Peyer's patch (tissue), 4 donors: ENCODE data around the gene SEC11A. TPM values are rescaled to one million over a fixed set of nuclear protein-coding genes. Genes with fewer than 3 reads are reported as not detected.
"Not testable (repeated sequence)": the region's sequence is repeated elsewhere in the genome, so short reads cannot be mapped to it uniquely, and the experiment has no call there.

ENCODE experiments used
- DNase-seq, 3 donors: peaks; one replicate each; pipeline ENCODE4 v3.0.0-alpha.2; 2017 to 2019
- H3K27ac ChIP-seq, 4 donors: fragments of 200-600 bp; sonication (generic); one replicate each; pipeline ENCODE4 v1.5.1; 2016 to 2019
- H3K27me3 ChIP-seq, 2 donors: fragments of 200-600 bp; sonication (generic); one replicate each; pipeline ENCODE4 v1.5.1; 2019
- H3K36me3 ChIP-seq, 3 donors: fragments of 200-600 bp; sonication (generic); one replicate each; pipeline ENCODE4 v1.5.1; 2016 to 2019
- H3K4me1 ChIP-seq, 4 donors: fragments of 200-600 bp; sonication (generic); one replicate each; pipeline ENCODE4 v1.5.1; 2016 to 2019
- H3K4me3 ChIP-seq, 4 donors: fragments of 200-600 bp; sonication (generic); 1 replicate in 3 of 4; 2 replicates in 1 of 4; pipeline ENCODE4 v1.5.1; 2016 to 2019; ENCODE audit warnings: mild to moderate bottlenecking in 1 of 4
- H3K9me3 ChIP-seq, 4 donors: fragments of 200-600 bp; sonication (generic); one replicate each; pipeline ENCODE4 v1.5.1; 2016 to 2019; ENCODE audit warnings: mild to moderate bottlenecking in 1 of 4
- POLR2A ChIP-seq, 2 donors: fragments of 450-650 bp; IDR thresholded peaks; one replicate each; pipeline ENCODE4 v1.5.1; 2017; ENCODE audit warnings: antibody characterized with exemption in 2 of 2, mild to moderate bottlenecking in 2 of 2, moderate library complexity in 2 of 2
- total RNA-seq, 4 donors: library from RNA; depleted of rRNA; stranded (reverse); fragments of >200 nt; gene quantifications; one replicate each; pipeline ENCODE4 v1.1.0, GENCODE V29; 2016
- TF ChIP-seq, protein P1 (sequence below), 6 experiments: fragments of 450-650 bp in 4 of 6; fragments of 200-600 bp in 2 of 6; sonication (generic) in 1 of 6; IDR thresholded peaks; one replicate each; pipeline ENCODE4 v1.5.1; 2017 to 2019; ENCODE audit warnings: antibody characterized with exemption in 6 of 6, mild to moderate bottlenecking in 3 of 6, moderate library complexity in 1 of 6

SEC11A gene
- total RNA-seq, 4 donors from 2014 or later = 35.9 to 75.1 (median 61.7) TPM

DNA sequence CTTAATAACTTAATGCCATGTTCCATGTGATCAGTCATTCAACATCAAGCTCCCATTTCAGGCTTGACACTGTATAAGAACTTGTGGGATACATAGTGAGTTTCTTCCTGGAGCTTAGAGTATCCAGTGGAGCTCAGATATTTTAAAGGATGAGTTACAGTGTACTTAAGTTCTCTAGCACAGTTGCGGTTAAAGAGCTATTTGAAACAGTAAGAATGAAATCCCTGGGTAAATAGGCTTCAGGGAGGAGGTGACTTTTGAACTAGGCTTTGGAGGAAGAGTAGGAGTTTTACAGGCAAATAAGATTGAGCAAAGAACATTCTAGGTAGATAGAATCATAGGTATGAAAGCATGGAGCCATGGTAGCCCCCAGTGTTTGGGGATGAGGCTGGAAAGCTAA is 36.3 kb upstream of the SEC11A start:
- no peak for DNase-seq
- H3K4me1 ChIP-seq = peaks cover 0 to 58% (median 18%) of the 10 kb centered on the region in 4 donors
- no peaks in the 10 kb centered on the region for H3K36me3 ChIP-seq
- H3K27ac ChIP-seq = no peak overlapping the region
- no peaks in the 10 kb centered on the region for H3K9me3 ChIP-seq
- no peaks in the 10 kb centered on the region for H3K27me3 ChIP-seq
- no peak for TF ChIP-seq POLR2A (IDR thresholded peaks at IDR 0.05)
- TF ChIP-seq, protein P1, sequence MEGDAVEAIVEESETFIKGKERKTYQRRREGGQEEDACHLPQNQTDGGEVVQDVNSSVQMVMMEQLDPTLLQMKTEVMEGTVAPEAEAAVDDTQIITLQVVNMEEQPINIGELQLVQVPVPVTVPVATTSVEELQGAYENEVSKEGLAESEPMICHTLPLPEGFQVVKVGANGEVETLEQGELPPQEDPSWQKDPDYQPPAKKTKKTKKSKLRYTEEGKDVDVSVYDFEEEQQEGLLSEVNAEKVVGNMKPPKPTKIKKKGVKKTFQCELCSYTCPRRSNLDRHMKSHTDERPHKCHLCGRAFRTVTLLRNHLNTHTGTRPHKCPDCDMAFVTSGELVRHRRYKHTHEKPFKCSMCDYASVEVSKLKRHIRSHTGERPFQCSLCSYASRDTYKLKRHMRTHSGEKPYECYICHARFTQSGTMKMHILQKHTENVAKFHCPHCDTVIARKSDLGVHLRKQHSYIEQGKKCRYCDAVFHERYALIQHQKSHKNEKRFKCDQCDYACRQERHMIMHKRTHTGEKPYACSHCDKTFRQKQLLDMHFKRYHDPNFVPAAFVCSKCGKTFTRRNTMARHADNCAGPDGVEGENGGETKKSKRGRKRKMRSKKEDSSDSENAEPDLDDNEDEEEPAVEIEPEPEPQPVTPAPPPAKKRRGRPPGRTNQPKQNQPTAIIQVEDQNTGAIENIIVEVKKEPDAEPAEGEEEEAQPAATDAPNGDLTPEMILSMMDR (IDR thresholded peaks at IDR 0.05) = no peak
- no peak overlapping the region for H3K4me3 ChIP-seq

DNA sequence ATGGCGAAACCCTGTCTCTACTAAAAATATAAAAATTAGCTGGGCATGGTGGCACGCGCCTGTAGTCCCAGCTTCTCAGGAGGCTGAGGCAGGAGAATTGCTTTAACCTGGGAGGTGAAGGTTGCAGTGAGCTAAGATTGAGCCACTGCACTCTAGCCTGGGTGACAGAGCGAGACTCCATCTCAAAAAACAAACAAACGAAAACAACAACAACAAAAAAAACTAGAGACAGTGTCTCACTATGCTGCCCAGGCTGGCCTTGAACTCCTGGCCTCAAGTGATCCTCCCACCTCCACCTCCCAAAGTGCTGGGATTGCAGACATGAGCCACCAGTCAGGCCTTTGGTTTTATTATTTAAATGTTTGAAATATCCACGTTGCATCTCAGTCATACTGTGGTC is 35.8 kb upstream of the SEC11A start:
- H3K4me1 ChIP-seq = peaks cover 0 to 63% (median 20%) of the 10 kb centered on the region in 4 donors
- not testable (repeated sequence) for H3K36me3 ChIP-seq, DNase-seq, H3K4me3 ChIP-seq, H3K27me3 ChIP-seq, H3K27ac ChIP-seq, H3K9me3 ChIP-seq

DNA sequence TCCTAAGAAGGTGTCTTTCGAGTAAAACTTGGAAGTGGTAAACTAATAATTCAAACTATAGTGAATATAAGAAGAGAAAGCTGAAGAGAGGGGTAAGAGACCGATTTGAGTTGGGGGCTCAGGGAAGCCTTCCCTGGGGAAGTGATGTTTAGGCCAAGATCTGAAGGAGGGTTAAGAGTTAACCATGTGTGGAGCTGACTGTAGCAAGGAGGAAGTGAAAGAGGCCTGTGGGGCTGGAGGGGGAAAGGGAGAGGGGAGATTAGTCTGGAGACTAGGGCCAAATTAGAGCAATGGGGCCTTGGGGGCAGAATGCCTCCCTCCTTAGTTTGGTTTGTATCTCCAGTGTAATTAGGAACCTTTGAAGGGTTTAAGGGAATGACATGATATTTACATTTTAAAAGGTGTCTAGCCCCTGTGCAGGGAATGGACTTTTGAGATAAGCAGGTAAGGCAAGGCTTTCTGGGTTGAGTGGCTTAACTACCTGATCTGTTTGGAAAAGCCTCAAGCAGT is 34.7 kb upstream of the SEC11A start:
- H3K4me1 ChIP-seq = peaks cover 0 to 64% (median 18%) of the 10 kb centered on the region in 4 donors
- peak in 1 of 3 donors; percentile 52 for DNase-seq
- peak overlapping the region in 2 of 4 donors; percentile 34 to 99 for H3K27ac ChIP-seq

DNA sequence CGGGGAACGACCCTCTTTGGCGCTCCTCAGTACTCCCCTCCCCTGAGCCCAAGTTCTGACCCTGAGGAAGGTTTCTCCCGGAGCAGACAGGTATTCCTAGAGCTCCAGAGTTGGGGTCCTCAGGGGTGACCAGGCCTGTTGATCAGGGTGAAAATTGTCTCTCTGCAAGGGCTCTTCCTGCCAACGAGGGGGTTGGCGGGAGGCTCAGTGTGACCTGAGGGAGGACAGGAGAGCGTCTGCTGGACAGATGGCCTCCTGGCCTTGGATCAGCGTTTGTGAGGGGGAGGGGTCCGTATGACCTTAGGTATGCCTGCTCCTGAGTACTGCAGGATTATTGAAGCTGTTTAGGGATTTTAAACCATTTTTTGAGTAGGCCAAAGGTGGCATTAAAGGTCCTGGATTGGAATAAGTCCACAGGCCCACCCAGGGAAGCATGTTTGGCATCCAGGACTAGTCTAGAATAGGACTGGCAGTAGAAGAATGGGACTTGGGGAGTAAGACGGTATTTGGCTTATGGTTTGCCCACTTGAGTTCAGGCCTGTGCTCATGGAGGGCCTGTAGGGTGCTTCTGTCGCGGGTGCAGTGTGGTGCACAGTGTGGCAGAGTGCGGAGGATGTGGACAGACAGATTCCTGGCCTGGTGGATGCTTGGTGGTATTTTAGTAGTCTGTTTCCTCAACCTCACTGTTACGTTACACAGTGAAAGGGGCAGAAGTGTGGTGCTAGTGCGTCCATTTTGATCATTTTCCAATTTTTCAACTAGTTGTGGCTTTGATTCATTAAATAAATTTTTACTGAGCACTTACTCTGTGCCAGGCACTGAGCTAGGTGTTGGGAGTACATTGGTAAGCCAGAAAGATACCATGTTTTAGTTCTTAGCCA is 33.4 kb upstream of the SEC11A start:
- peak in 2 of 3 donors; percentile 47 to 65 for DNase-seq
- H3K9me3 ChIP-seq = no peaks in the 10 kb centered on the region
- H3K27ac ChIP-seq = peak overlapping the region; percentile 99 to 100 (median 100)
- peak overlapping the region; percentile 85 to 96 (median 89) for H3K4me3 ChIP-seq
- H3K4me1 ChIP-seq = peaks cover 0 to 70% (median 18%) of the 10 kb centered on the region in 4 donors
- H3K36me3 ChIP-seq = no peaks in the 10 kb centered on the region
- TF ChIP-seq, protein P1 (IDR thresholded peaks at IDR 0.05) = peak in 4 of 6 experiments; percentile 4 to 25 (median 20)
- TF ChIP-seq POLR2A (IDR thresholded peaks at IDR 0.05) = peak in 1 of 2 donors; percentile 9
- H3K27me3 ChIP-seq = no peaks in the 10 kb centered on the region

More for the DNA sequence above, 34.7 kb upstream of the SEC11A start:
- H3K27me3 ChIP-seq = no peaks in the 10 kb centered on the region
- H3K4me3 ChIP-seq = peak overlapping the region in 3 of 4 donors; percentile 12 to 96 (median 15)
- no peaks in the 10 kb centered on the region for H3K36me3 ChIP-seq
- TF ChIP-seq POLR2A (IDR thresholded peaks at IDR 0.05) = no peak
- H3K9me3 ChIP-seq = no peaks in the 10 kb centered on the region

DNA sequence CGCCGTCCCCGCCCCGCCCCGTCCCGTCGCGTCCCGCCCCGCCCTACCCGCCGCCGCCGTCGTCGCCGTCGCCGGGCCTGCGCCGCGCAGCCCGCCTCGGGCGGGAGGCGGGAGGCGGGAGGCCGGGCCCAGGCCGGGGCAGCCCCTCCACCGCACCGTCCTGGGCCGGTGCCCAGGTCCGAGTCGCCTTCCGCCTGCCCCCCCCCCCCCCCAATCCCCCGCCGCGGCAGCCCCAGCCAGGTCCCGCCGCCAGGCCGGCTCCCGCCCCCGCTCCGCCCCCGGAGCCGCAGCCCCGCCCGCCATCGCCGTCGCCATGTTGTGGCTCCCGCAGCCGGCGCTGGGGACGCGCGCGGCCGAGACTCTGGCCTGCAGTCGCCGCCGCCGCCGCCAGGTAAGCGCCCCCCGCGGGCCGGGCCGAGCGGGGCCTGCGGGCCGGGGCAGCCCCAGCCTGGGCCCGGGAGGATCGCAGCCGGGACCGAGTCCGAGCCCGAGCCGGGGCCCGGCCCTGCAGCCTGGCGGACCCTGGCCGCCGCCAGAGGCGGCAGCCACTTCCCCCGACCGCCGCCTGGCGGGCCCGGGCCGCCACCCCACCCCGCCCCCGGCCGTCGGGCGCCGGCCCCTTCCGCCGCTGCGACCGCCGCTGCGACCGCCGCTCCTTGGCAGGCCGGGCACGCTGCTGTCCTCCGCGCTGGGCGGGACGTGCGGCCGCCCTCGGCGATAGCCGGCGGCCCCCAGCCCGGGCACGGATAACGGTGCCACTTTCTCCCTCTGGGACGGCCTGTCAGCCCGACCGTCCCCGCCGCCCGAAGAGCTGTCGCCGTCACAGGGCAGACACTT is 32.6 kb upstream of the SEC11A start, which contains the start of gene ZNF592:
ZNF592 (plus strand) TSS at position 319 of the 837 bp plus-strand sequence. CDS start 34,084 bp downstream, outside the sequence.
- H3K4me3 ChIP-seq = peak within 1 kb of the TSS; percentile 85 to 96 (median 89)
- H3K36me3 ChIP-seq = no peaks in the 10 kb centered on the region
- H3K27me3 ChIP-seq = no peaks in the 10 kb centered on the region
- peak; percentile 76 to 94 (median 92) for DNase-seq
- H3K27ac ChIP-seq = peak within 1 kb of the TSS; percentile 99 to 100 (median 100)
- no peaks in the 10 kb centered on the region for H3K9me3 ChIP-seq
- H3K4me1 ChIP-seq = peaks cover 0 to 61% (median 18%) of the 10 kb centered on the region in 4 donors
- TF ChIP-seq, protein P1 (IDR thresholded peaks at IDR 0.05) = peak in 3 of 6 experiments; percentile 65 to 81 (median 74)
- peak in 1 of 2 donors; percentile 80 for TF ChIP-seq POLR2A (IDR thresholded peaks at IDR 0.05)
